Activated CD8-positive, alpha-beta T cell treated with anti-CD3 and anti-CD28 coated beads for 36 hours (primary cell): Measurements from ENCODE around the gene TMEM150B. TPM values are rescaled to one million over a fixed set of nuclear protein-coding genes. Genes with fewer than 3 reads are reported as not detected.

Experiments used
- ATAC-seq: fragments of 200-7000 bp; cut with Tn5 transposase; one replicate; pipeline ENCODE4 v1.10.0; 2021; ENCODE audit warnings: mild to moderate bottlenecking, moderate library complexity
- CTCF ChIA-PET: fragments of 350-600 bp; sonication (Branson Sonifier 250); formaldehyde crosslinking; loops from one replicate; lab custom pipeline; 2021; ENCODE audit warnings: antibody characterized with exemption; lab: Charles Lee
- POLR2A ChIA-PET: fragments of 350-600 bp; sonication (Branson Sonifier 250); formaldehyde crosslinking; loops from one replicate; lab custom pipeline; 2021; ENCODE audit warnings: antibody characterized with exemption; lab: Charles Lee
- DNase-seq: peaks from one replicate; pipeline ENCODE4 v3.0.0-alpha.2; 2020
- H3K27ac Mint-ChIP-seq: one replicate; pipeline ENCODE4 v1.8.0; 2021; ENCODE audit warnings: mild to moderate bottlenecking, mixed read lengths
- H3K27me3 Mint-ChIP-seq: one replicate; pipeline ENCODE4 v1.8.0; 2021; ENCODE audit warnings: mixed read lengths
- H3K36me3 Mint-ChIP-seq: one replicate; pipeline ENCODE4 v1.8.0; 2021; ENCODE audit warnings: low read depth, mixed read lengths
- H3K4me1 Mint-ChIP-seq: one replicate; pipeline ENCODE4 v1.8.0; 2021; ENCODE audit warnings: low read depth, mixed read lengths
- H3K4me3 Mint-ChIP-seq: one replicate; pipeline ENCODE4 v1.8.0; 2021; ENCODE audit warnings: mild to moderate bottlenecking, moderate library complexity, mixed read lengths
- H3K9me3 Mint-ChIP-seq: one replicate; pipeline ENCODE4 v1.8.0; 2021; ENCODE audit warnings: mixed read lengths
- CTCF ChIP-seq: fragments of 200-600 bp; IDR thresholded peaks from one replicate; pipeline ENCODE4 v1.8.0; 2022; ENCODE audit warnings: antibody characterized with exemption, mild to moderate bottlenecking
- intact Hi-C: fragments of 100-400 bp; cut with micrococcal nuclease; formaldehyde crosslinking; loops from one replicate; pipeline ENCODE4 v1.10.0; 2022
- total RNA-seq, 2 experiments: library from RNA; stranded (reverse); gene quantifications; one replicate each; pipeline ENCODE4 v1.2.3, GENCODE V29; 2021

TMEM150B gene
- total RNA-seq, 2 experiments from 2014 or later, result not detected

- Mint-ChIP-seq H3K4me1 (peaks cover 2% of the 10 kb centered on the region), H3K4me3 (no peak overlapping the region), H3K27me3 (peaks cover 23% of the 10 kb centered on the region), H3K27ac (no peak overlapping the region), H3K36me3 (peaks cover 16% of the 10 kb centered on the region), H3K9me3 (no peaks in the 10 kb centered on the region)
- ATAC-seq (no peak), DNase-seq (no peak)
- ChIA-PET POLR2A (interaction anchor here (1.1 to 4.0 kb wide), 3 partner anchors 9 to 60 kb away, joined by 3 to 22 read pairs (median 7); partner anchors contain the start of genes KMT5C and UBE2S), CTCF (no interaction called here)
- intact Hi-C loops, result no loop called here
- no peak for TF ChIP-seq CTCF
Observed at GRCh38 chr19:55347442-55348009, 22.4 kb upstream of the TMEM150B start.

GRCh38 chr19:55346725-55347441, 21.7 kb upstream of the TMEM150B start:
- no peak overlapping the region for H3K27ac Mint-ChIP-seq
- peaks cover 16% of the 10 kb centered on the region for H3K36me3 Mint-ChIP-seq
- H3K4me1 Mint-ChIP-seq, result no peaks in the 10 kb centered on the region
- ATAC-seq (no peak), DNase-seq (no peak)
- H3K4me3 Mint-ChIP-seq, result no peak overlapping the region
- ChIA-PET POLR2A (interaction anchor here (4.0 kb wide), 1 partner anchor 9 kb away, joined by 22 read pairs; the partner anchor contains the start of gene KMT5C), CTCF (no interaction called here)
- TF ChIP-seq CTCF, result no peak
- H3K9me3 Mint-ChIP-seq, result no peaks in the 10 kb centered on the region
- intact Hi-C loops, result no loop called here
- peaks cover 16% of the 10 kb centered on the region for H3K27me3 Mint-ChIP-seq

- Mint-ChIP-seq H3K4me1 (peaks cover 5% of the 10 kb centered on the region), H3K36me3 (peaks cover 21% of the 10 kb centered on the region), H3K27me3 (peaks cover 8% of the 10 kb centered on the region), H3K4me3 (no peak overlapping the region), H3K27ac (no peak overlapping the region), H3K9me3 (no peaks in the 10 kb centered on the region)
- no peak for TF ChIP-seq CTCF
- ChIA-PET POLR2A (interaction anchor here (1.2 kb wide), 1 partner anchor 38 kb away, joined by 3 read pairs; the partner anchor contains the start of gene TMEM238), CTCF (no interaction called here)
- intact Hi-C loops, result no loop called here
- ATAC-seq, result no peak
- no peak for DNase-seq
Observed at GRCh38 chr19:55345818-55346724, 20.9 kb upstream of the TMEM150B start.

GRCh38 chr19:55345101-55345817, 20.1 kb upstream of the TMEM150B start:
- no peak for ATAC-seq
- no peak for DNase-seq
- intact Hi-C loops, result no loop called here
- CTCF ChIA-PET, result no interaction called here
- Mint-ChIP-seq H3K4me3 (no peak overlapping the region), H3K27me3 (peaks cover under 1% of the 10 kb centered on the region), H3K27ac (no peak overlapping the region), H3K4me1 (peaks cover 5% of the 10 kb centered on the region), H3K9me3 (no peaks in the 10 kb centered on the region), H3K36me3 (peaks cover 21% of the 10 kb centered on the region)
- POLR2A ChIA-PET, result interaction anchor here (0.6 to 1.6 kb wide), 3 partner anchors 39 to 322 kb away, joined by 3 to 6 read pairs (median 3); partner anchors contain the start of gene TMEM238
- no peak for TF ChIP-seq CTCF
